ENCODE measurements around the gene CPA3. TPM values are rescaled to one million over a fixed set of nuclear protein-coding genes. Genes with fewer than 3 reads are reported as not detected.

The CPA3 gene
- total RNA-seq, 2 experiments from 2014 or later: not detected

DNA sequence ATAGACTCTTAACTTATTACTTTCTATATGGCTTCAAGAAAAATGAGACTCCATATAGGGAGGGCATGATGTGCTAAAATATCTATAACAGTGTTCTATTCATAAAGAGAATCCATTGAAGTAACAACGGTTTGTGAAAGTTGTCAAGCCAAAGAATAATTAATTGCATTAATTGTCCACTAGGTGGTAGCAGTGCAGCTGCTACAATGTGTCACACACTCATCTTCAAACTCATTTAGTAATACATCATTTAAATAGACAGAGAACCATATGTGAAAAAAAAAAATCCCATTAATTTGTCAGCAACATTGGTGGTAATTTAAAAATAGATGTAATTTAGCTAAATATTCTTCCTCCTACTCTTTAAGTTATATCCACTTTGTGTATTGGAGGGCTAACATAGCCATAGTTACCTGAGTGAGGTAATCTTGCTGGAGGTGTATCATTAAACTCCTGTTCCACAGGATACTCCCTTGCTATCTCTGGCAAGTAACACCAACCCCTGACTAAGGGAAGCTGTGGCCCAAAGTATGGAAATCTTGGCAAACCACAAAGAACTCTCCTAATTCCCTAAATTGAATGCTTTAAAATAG, 3.7 kb upstream of the CPA3 start:
- no peak for ATAC-seq (ENCODE audit: poor library complexity)
- POLR2A ChIA-PET: no interaction called here

GRCh38 chr3:148863297-148863696, 1.8 kb upstream of the CPA3 start:
- Mint-ChIP-seq H3K27ac (no peak overlapping the region), H3K27me3 (peaks cover 26% of the 10 kb centered on the region), H3K4me3 (no peak overlapping the region), H3K9me3 (no peaks in the 10 kb centered on the region), H3K4me1 (ENCODE audit: low read depth) (no peaks in the 10 kb centered on the region), H3K36me3 (ENCODE audit: low read depth) (no peaks in the 10 kb centered on the region)
- Histone ChIP-seq H3K4me1 (ENCODE audit: insufficient read depth, low read length) (no peaks in the 10 kb centered on the region), H3K9me3 (ENCODE audit: control insufficient read depth in 1 of 2, insufficient read depth in 1 of 2, low read length in 2 of 2) (no peaks in the 10 kb centered on the region), H3K36me3 (ENCODE audit: insufficient read depth, low read length) (no peaks in the 10 kb centered on the region), H3K4me3 (ENCODE audit: low read length) (no peak overlapping the region), H3K27me3 (ENCODE audit: control insufficient read depth in 1 of 2, insufficient read depth in 2 of 2, low read length in 2 of 2) (peaks cover 5 to 17% of the 10 kb centered on the region in 2 experiments), H3K27ac (ENCODE audit: low read depth in 1 of 2, low read length in 2 of 2) (no peak overlapping the region)
- intact Hi-C loops (cut with DNase I, micrococcal nuclease): loop anchor here in 1 of 2 experiments (2.0 kb wide), 2 partner anchors 84 to 410 kb away; no protein-coding TSS in a partner anchor
- ChIA-PET POLR2A (no interaction called here), CTCF (no interaction called here)
- no peak for TF ChIP-seq CTCF (IDR thresholded peaks at IDR 0.05)
- no peak for ATAC-seq (ENCODE audit: poor library complexity)
- no peak for DNase-seq

More for the DNA sequence above, 3.7 kb upstream of the CPA3 start:
- peak in 3 of 14 experiments; percentile 27 to 54 (median 51) for DNase-seq
- no peak overlapping the region for H3K4me3 ChIP-seq (ENCODE audit: low read length)
- Mint-ChIP-seq H3K27ac (no peak overlapping the region), H3K4me3 (no peak overlapping the region), H3K27me3 (peaks cover 18% of the 10 kb centered on the region), H3K9me3 (no peaks in the 10 kb centered on the region), H3K36me3 (ENCODE audit: low read depth) (no peaks in the 10 kb centered on the region), H3K4me1 (ENCODE audit: low read depth) (no peaks in the 10 kb centered on the region)
- no peaks in the 10 kb centered on the region for H3K4me1 ChIP-seq (ENCODE audit: insufficient read depth, low read length)
- TF ChIP-seq CTCF (IDR thresholded peaks at IDR 0.05): peak; percentile 74
- H3K27me3 ChIP-seq (ENCODE audit: control insufficient read depth in 1 of 2, insufficient read depth in 2 of 2, low read length in 2 of 2): peaks cover 5 to 12% of the 10 kb centered on the region in 2 experiments
- intact Hi-C loops (cut with DNase I, micrococcal nuclease): loop anchor here in 1 of 2 experiments (1.0 kb wide), 2 partner anchors 82 to 412 kb away; no protein-coding TSS in a partner anchor
- CTCF ChIA-PET: interaction anchor here (0.9 to 1.1 kb wide), 2 partner anchors 18 to 83 kb away, joined by 3 read pairs; no protein-coding TSS in a partner anchor
- no peak overlapping the region for H3K27ac ChIP-seq (ENCODE audit: low read depth in 1 of 2, low read length in 2 of 2)
- H3K9me3 ChIP-seq (ENCODE audit: control insufficient read depth in 1 of 2, insufficient read depth in 1 of 2, low read length in 2 of 2): no peaks in the 10 kb centered on the region
- no peaks in the 10 kb centered on the region for H3K36me3 ChIP-seq (ENCODE audit: insufficient read depth, low read length)

DNA sequence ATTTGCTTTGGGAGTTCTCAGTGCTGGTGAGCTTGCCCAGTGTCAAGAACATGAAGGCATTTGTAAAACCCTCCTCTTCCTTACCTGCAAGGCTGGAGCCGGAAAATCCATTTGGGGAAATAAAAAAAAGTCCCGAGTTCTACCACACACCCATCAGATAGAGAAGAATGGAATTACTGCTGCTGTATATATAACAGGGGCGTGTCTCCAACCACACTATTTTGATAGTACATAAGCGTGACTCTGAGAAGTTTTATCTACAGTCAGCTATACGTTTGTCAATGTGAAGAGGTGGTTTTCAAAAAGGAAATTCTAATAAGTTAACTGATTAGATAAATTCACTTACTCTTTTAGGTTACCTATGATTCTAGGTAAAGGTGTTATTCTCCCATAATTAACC, 1.3 kb upstream of the CPA3 start:
- POLR2A ChIA-PET: no interaction called here
- H3K27me3 Mint-ChIP-seq: peaks cover 26% of the 10 kb centered on the region
- no peaks in the 10 kb centered on the region for H3K4me1 Mint-ChIP-seq (ENCODE audit: low read depth)

More for the DNA sequence above, 1.3 kb upstream of the CPA3 start:
- Histone ChIP-seq H3K4me3 (ENCODE audit: low read length) (no peak overlapping the region), H3K27ac (ENCODE audit: low read depth in 1 of 2, low read length in 2 of 2) (no peak overlapping the region), H3K9me3 (ENCODE audit: control insufficient read depth in 1 of 2, insufficient read depth in 1 of 2, low read length in 2 of 2) (no peaks in the 10 kb centered on the region), H3K4me1 (ENCODE audit: insufficient read depth, low read length) (no peaks in the 10 kb centered on the region), H3K36me3 (ENCODE audit: insufficient read depth, low read length) (no peaks in the 10 kb centered on the region), H3K27me3 (ENCODE audit: control insufficient read depth in 1 of 2, insufficient read depth in 2 of 2, low read length in 2 of 2) (peaks cover 5 to 17% of the 10 kb centered on the region in 2 experiments)
- TF ChIP-seq CTCF (IDR thresholded peaks at IDR 0.05): no peak
- H3K36me3 Mint-ChIP-seq (ENCODE audit: low read depth): no peaks in the 10 kb centered on the region
- DNase-seq: no peak
- H3K27ac Mint-ChIP-seq: no peak overlapping the region
- intact Hi-C loops (cut with DNase I, micrococcal nuclease): loop anchor here in 1 of 2 experiments (2.0 kb wide), 2 partner anchors 83 to 409 kb away; no protein-coding TSS in a partner anchor
- no peaks in the 10 kb centered on the region for H3K9me3 Mint-ChIP-seq
- CTCF ChIA-PET: no interaction called here
- no peak overlapping the region for H3K4me3 Mint-ChIP-seq
- ATAC-seq (ENCODE audit: poor library complexity): no peak
